ENCODE results near the gene LAMA5.

LAMA5 gene

DNA sequence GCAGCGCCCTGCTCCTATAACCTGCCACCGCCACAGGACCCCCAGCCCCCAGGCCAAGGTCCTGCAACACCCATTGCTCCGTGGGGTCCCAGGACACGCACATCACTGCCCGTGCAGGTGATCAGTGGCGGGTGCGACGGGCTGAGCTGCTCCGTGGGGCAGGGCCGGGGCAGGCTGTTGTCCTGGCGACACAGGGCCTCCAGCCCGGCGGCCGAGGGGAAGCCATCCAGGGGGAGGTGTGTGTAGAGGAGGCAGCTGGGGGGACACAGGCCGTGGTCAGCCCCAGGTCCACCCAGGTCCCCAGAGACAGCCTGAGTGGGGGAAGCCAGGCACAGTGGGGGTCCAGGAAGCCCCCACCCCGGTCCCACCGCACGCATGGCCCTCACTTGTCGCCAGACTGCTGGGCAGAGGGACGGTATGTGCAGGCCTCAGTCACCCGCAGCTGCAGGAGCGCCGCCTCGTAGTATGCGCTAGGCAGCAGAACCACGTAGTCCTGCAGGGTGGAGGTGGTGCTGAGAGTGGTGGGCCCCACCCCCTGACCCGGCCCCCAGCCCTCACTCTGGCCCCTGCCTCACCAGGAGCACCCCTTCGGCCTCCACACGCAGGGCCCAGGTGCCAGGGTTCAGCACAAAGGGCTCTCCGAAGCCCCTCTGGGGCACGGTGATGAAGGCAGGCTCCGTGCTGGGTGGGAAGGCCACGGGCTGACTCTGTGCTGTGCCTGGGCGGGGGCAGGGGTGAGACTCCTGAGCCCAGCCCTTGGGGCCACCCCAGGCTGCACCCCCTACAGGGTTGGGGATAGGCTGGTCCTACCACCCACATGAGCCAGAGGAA lies 33.9 kb downstream of the LAMA5 start:
- no peak for DNase-seq

- DNase-seq = no peak
Observed at GRCh38 chr20:62332421-62332820, 34.7 kb downstream of the LAMA5 start.

GRCh38 chr20:62331347-62331746 lies 35.8 kb downstream of the LAMA5 start:
- no peak for DNase-seq

DNA sequence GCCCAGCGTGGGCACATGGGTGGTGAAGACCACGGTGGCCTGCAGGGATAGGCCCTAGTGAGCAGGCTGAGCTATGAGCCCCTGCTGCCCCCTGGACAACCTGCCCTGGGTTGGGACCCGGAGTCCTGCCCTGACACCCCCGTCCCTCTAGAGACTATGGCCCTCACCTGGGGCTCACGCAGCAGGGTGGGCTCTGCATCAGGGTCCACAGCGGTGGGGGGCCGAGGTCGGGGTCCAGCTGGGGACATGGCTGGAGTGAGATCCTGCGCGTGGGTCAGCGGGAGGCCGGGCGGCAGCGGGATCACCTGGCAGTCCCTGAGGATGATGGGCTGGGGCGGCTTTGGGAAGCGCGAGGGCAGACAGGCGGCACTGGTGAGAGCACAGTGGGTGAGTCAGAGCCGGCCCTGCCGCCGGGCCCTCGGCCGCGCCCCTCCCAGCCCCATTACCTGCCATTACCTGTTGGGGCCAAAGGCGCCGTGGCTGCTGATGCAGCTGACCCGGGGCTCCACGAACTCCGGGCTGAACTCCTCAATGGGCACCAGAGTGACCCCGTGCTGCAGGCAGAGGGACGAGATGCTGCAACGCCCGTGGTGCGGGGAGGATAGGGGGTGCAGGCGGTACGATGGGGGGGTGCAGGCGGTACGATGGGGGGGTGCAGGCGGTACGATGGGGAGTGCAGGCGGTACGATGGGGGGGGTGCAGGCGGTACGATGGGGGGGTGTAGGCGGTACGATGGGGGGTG lies 36.4 kb downstream of the LAMA5 start:
- DNase-seq = no peak

DNA sequence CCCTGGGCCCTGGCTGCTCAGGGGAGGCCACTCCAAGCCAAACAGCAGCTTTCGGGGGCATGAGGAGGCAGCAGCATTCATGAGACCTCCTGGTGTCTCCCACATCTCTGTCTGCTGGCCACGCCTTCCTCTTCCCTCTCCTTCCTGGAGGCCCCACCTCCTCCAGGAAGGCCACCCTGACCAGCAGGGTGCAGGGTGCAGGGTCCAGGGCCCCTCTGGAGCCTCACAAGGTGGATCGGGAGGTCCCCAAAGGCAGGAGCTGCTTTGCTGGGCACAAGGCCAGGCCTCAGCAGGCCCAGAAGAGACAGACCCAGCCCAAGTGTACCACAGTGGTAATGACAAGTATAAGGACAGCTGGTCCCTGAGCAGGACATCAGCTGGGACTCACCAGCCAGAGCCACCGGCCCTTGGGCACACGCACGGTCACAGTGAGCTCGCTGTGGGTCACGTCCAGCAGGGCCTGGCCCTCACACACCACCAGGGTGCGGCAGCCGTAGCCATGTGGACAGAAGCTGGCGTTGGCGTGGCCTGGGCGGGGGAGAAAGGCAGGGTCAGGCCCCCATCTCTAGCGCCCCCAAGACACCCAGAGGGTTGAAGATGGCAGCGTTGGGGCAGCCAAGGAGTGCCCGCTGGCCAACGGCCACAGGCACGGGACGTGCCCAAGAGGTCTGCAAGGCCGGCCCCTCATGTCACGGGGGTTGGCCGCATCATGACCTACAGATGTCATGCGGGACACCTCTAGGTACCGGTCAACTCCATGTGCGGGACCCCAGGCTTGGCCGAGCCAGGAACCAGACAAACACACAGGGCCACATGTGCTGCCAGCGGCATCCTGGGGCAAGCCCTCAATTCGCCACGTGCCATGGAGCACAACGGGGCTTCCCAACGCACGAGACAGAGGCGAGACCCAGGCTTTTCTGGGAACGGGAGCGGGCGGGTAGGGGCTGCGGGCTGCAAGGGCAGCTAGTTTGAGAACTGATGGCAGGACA lies 37.4 kb downstream of the LAMA5 start:
- DNase-seq = no peak

GRCh38 chr20:62328684-62329388 lies 38.3 kb downstream of the LAMA5 start:
- no peak for DNase-seq

DNA sequence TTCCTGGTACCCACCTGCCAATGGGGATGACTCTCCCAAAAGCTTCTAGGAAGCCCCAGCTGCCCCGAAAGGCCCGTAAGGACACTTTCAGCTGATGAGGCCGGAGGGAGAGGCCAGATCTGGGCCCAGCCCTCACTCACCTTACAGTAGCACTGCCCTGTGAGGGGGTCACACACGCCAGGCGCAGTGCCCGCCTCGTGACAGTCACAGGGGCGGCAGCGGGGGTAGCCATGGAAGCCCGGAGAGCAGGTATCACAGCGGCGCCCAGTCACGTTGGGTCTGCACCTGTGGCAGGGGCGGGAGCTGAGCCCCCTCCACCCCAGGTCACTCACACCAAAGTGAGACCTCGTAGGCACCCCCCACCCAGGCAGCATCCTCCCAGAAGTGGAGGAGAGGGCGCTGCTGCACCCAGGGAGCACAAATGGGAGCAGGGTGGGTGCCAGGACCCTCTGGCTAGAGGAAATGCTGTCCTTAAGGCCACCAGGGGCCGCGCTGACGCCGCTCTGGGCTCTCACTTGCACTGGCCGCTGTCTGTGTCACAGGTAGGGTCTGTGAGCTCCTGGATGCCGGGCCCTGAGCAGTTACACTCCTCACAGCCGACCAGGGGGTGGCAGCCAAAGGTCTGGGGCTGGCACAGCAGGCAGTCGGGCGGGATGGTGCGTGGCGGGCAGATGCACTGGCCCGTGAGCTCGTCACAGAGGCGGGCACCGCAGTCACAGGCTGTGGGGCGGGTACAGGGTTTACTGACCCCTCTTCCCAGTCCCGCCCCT lies 39.2 kb downstream of the LAMA5 start:
- no peak for DNase-seq

- DNase-seq = no peak
Observed at GRCh38 chr20:62326959-62327725, 40.0 kb downstream of the LAMA5 start.

DNA sequence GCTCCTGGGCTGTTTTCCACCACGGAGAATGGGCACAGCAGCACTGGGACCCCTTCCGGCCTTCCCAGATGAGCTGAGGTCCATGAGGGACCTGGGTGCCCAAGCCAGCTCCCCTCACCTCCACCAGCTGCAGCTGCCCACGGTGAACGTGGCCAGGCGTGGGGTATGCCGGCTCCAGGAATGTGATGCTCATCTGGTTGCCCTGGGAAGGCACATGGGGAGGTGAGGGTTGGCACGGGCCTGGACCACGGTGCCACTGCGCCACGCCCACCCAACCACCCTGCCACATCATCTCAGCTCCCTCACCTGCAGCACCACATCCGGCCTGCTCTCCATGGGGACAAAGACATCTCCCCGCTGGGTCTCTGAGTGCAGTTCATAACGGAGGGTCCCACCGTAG lies 40.6 kb downstream of the LAMA5 start:
- DNase-seq = no peak

GRCh38 chr20:62325172-62325905 lies 41.8 kb downstream of the LAMA5 start:
- DNase-seq = no peak

GRCh38 chr20:62323980-62324906 lies 42.9 kb downstream of the LAMA5 start:
- no peak for DNase-seq

- DNase-seq = no peak
Observed at GRCh38 chr20:62323146-62323979, 43.7 kb downstream of the LAMA5 start.

DNA sequence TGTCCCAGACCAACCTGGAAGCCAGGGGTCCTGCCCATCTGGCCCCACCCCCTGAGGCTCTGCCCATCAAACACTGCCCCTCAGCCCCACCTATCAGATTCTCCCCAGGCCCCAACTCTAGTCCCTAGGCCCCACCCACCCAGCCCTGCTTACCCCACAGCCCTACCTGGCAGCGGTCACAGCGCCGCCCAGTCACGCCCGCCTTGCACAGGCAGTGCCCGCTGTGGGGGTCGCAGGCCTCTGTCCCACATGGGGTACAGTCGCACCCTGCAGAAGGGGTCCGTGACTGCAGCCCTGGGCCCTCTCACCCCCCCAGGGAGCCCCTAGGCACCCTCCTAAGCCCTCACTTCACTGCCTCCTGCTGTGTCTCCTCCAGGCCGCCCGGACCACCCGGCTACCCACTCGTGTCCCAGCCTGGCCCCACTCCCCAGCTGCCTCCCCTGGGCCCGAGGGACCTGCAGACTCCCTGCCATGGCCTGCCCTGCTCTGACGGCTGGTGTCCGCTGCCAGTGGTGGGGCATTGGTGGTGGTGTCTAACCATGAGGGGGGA lies 44.5 kb downstream of the LAMA5 start:
- no peak for DNase-seq

DNA sequence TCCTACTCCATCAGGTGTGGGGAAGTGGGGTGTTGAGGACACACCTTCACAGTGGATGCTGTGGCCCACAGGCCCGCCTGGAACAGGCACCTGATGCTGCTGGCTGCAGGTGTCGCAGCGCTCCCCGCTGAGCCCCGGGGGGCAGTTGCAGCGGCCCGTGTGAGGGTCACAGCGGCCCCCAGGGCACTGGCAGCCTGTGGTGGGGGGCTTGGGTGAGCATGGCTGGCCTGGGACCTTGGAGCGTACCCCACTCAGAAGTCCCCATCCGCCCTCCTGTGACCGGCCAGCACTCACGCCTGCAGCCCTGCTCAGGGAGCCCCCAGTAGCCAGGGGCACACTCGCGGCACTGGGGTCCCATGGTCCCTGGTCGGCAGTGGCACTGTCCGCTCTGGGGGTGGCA lies 45.1 kb downstream of the LAMA5 start:
- no peak for DNase-seq

DNA sequence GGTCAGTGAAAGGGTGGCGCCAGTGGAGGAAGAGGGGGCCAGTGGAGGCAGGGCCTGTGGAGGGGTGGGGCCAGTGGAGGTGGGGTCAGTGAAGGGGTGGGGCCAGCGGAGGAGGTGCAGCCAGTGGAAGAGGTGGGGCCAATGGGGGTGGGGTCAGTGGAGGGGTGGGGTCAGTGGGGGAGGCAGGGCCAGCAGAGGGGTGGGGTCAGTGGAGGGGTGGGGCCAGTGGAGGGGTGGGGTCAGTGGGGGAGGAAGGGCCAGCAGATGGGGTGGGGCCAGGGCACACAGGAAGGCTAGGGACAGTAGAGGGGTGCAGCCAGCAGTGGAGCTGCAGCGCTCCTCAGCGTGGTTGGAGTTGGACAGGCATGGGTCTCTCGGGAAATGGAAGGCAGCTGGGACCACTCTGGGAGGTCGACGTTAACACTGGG lies 45.6 kb downstream of the LAMA5 start:
- DNase-seq = peak in 1 of 56 donors; percentile 17
